NCI-H2171 treated with DMSO at 0.1 percent for 48 hours (cell line): ENCODE measurements around the gene KLC3.
A peak's percentile ranks its signal among the peaks of the same experiment; 100 is the strongest.
"Not testable (repeated sequence)": the region's sequence is repeated elsewhere in the genome, so short reads cannot be mapped to it uniquely, and the experiment has no call there.

ENCODE experiments used
- DNase-seq: peaks from one replicate; lab custom pipeline; 2025; lab: John Stamatoyannopoulos, UW

The KLC3 gene

GRCh38 chr19:45320997-45321775 lies 19.4 kb upstream of the KLC3 start:
- DNase-seq, result no peak

DNA sequence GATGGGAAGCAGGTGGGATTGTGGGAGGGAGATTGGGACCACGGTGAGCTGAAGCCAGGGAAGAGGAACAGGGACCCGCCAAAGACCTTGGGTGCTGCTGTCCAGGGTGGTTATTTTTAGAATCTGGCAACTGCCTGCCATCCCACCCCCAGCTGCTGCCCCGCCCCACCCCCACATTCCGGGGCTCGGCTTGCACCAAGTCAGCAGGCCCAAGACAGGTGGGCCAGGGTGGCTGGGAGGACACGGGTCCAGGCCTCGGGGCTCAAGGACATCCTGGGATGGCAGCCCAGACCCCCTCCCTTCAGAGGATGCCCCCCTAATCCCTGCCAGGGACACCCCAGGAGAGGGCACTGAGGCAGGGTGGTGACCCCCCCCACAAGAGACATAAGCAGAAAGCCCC lies 18.7 kb upstream of the KLC3 start:
- no peak for DNase-seq

DNA sequence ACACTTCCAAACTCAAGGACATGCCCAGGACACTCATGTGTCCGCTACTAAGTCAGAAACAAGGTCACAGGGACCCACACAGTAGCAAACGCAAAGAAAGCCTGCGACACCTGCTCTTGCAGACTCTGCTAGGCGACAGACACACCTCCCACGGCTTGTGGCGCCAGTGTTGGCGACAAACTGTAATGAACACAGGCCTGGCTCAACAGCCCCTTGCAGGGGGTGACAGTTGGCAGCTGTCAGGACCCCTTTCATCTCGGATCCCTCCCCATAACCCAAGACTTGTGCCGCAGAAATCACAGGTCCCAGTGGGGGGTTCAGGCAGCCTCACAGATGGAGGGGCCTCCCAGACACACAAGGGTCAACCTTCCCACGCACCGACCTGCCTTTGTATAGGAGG lies 18.2 kb upstream of the KLC3 start:
- peak; percentile 79 for DNase-seq

GRCh38 chr19:45322744-45323281 lies 17.7 kb upstream of the KLC3 start, which contains the start of gene CKM:
TSS of gene CKM (minus strand) at chr19:45322875. CDS start at chr19:45319713, 3,162 bp downstream.
- peak; percentile 46 for DNase-seq

GRCh38 chr19:45323671-45324081 lies 16.9 kb upstream of the KLC3 start:
- DNase-seq, result no peak

GRCh38 chr19:45324349-45324907 lies 16.1 kb upstream of the KLC3 start:
- peak; percentile 45 for DNase-seq

- no peak for DNase-seq
Observed at GRCh38 chr19:45327404-45328143, 13.0 kb upstream of the KLC3 start.

- no peak for DNase-seq
Observed at GRCh38 chr19:45331411-45331810, 9.1 kb upstream of the KLC3 start.

DNA sequence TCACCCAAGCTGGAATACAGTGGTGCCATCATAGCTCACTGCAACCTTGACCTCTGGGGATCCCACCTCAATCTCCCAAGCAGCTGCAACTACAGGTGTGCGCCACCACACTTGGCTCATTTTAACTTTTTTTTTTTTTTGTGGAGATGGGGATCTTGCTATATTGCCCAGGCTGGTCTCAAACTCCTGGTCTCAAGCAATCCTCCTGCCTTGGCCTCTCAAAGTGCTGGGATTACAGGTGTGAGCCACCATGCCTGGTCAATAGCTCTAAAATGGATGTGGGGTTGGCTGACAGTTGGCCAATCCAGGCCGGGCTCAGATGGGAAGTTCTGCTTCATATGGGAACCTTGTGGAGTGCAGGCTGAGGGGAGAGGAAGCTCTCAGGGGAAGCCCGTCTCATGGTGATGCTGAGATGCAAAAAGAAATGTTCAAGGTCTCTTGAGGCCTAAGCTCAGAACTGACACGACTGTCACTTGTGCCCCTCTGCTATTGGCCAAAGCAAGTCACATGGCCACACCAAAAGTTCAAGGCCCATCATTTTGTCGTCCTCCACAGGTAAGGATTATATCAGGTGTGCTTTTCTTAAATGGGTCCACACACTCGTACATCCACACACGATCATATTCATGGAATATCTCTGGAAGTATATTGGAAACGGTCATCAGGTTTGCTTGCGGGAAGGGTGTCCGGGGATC lies 6.8 kb upstream of the KLC3 start:
- DNase-seq, result no peak

- DNase-seq, result not testable (repeated sequence)
Observed at GRCh38 chr19:45334881-45335280, 5.7 kb upstream of the KLC3 start.

DNA sequence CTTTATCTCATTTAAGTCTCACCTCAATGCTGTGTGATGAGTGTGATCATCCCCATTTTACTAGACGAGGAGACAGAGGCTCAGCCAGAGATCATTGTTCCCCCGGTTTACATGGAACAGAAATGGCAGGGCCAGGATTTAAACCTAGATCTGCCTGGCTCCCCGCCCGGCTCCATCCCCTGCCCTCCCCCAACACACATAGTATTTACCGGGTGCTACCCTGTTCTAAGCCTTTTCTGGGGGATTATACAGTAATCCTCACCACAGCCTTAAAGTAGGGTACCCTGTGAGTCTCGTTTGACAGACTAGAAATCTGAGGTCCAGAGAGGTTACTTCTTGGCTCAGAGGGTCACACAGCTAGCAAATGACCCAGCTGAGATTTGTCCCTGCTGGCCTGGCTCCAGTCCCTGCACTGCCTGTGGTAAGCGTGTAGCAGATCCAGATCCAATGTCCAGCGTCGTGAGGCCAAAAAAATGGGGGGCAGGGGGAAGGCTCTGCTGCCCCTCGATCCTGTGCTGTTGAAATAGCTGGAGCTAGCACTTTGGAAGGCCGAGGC lies 3.8 kb upstream of the KLC3 start:
- no peak for DNase-seq

DNA sequence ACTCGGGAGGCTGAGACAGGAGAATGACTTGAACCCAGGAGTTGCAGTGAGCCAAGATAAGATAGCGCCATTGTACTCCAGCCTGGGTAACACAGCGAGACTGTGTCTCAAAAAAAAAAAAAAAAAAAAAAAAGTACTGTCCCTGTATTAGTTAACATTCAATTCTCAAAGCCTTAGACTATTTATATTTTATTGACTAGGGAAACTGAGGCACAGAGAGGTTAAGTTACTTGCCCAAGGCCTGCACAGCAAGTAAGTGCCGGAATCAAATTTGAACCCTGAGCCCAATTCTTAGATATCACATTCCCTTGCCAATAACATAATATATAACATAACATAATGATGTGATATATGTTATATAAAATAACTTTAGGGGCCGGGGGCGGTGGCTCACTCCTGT lies 921 bp upstream of the KLC3 start:
- DNase-seq, result no peak

DNA sequence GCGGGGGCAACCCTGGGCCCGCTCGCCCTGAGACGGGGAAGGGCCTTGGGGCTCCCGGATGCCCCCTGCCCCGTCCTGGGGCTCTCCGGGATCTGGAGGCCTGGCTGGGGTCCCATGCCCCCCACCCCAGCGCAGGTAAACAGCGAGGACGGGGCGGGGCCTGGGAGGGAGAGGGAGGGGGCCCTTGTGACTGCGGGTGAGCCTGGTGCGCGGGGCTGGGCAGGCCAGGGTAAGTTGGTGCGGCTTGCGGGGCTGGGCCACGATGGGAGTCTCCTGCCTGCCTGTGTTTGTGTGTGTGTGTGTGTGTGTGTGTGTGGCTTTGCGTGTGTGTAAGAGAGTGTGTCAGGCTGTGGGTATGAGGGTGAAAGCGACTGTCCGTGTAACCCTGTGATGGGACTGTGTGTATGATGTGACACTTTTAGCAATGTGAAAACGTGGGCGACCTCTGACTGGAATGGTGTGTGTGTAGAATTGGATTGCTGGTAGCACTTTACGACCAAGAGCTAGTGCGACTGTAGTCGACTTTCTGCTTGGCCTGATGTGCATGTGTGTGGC lies 426 bp downstream of the KLC3 start:
- no peak for DNase-seq

GRCh38 chr19:45342911-45343310 lies 2.4 kb downstream of the KLC3 start:
- DNase-seq, result no peak

GRCh38 chr19:45344621-45345505 lies 4.3 kb downstream of the KLC3 start:
- no peak for DNase-seq

- no peak for DNase-seq
Observed at GRCh38 chr19:45345506-45345860, 4.9 kb downstream of the KLC3 start.

GRCh38 chr19:45346449-45346848 lies 5.9 kb downstream of the KLC3 start:
- no peak for DNase-seq

DNA sequence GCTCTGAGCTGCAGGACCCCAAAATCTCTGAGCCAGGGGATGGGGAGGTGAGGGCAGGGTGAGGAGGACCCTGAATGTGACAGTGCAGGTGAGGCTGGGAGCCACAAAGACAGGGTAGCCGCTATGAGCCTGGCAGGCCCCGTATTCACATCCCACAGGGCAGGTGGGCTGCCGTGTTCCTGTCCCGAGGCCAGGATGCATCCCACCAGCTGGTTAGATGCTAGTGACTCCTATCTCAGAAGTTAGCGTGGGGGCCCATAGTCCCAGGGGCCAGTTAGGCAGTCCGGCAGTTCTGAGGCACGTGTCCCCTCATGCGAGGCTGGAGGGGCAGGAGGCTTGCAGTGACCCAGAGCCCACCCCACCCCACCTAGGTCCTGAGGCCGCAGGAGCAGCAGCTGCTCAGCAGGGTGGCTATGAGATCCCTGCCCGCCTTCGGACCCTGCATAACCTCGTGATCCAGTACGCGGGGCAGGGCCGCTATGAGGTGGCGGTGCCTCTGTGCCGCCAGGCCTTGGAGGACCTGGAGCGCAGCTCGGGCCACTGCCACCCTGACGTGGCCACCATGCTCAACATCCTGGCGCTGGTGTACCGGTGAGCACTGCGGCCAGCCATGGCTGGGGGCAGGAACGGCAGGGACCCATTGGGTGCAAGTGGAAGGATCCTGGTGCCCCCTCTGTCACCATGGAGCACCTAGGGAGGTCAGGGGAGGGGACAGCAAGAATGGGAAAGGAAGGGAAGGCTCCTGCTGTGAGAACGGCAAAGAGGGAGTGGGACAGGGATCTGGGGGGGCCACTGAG lies 7.2 kb downstream of the KLC3 start:
- DNase-seq, result no peak

GRCh38 chr19:45348367-45349125 lies 8.0 kb downstream of the KLC3 start:
- DNase-seq, result no peak
